NCI-H2227 (cell line): ENCODE measurements around the gene RETREG2.

Source experiments
- DNase-seq: peaks from one replicate; lab custom pipeline; 2025; ENCODE audit not compliant: unreplicated experiment; lab: John Stamatoyannopoulos, UW

The RETREG2 gene, protein sequence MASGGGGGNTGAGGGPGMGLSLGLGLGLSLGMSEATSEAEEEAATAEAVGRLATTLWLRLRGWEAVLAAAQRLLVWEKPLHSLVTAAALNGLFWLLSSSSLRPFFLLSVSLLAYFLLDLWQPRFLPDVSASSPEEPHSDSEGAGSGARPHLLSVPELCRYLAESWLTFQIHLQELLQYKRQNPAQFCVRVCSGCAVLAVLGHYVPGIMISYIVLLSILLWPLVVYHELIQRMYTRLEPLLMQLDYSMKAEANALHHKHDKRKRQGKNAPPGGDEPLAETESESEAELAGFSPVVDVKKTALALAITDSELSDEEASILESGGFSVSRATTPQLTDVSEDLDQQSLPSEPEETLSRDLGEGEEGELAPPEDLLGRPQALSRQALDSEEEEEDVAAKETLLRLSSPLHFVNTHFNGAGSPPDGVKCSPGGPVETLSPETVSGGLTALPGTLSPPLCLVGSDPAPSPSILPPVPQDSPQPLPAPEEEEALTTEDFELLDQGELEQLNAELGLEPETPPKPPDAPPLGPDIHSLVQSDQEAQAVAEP

DNA sequence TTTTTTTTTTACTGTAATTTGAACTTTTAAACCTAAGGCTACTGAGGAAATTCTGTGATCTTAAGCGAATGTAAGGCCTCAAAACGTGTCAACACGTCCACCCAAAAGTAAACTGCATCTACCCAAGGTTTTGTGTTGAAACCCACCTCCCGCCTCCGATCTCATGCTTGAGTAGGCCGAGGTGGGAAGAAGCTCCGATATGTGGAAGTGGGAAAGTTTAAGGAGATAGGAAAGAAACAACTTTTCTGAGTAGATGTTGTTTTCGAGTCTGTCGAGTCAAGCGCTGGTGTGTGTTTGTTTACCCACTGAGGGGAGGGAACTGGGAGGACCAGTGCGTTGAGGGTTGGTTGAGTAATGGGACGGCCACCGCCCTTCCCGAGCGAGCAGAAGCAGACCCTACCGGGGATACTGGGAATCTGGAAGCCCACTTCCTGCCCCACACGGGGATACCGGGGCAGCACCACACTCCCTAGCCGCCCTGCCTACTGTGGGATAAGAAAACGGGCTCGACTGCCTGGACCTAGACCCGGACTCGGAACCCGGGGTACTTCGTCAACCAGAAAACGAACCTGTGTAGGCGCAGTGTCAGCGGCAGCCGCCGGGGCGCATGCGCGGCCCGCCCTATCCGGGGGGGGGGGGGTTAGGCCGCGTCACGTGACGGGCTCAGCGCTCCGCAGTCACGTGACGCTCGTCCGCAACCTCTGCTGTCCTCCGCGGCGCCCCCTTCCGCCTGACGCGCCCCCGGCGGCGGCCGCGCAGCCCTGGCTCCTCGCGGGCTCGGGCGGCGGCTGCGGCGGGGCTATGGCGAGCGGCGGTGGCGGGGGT is at the start of gene RETREG2:
RETREG2 (plus strand) TSS at position 724 of the 825 bp plus-strand sequence; CDS start at position 802, 78 bp downstream.
- DNase-seq: peak; percentile 92

DNA sequence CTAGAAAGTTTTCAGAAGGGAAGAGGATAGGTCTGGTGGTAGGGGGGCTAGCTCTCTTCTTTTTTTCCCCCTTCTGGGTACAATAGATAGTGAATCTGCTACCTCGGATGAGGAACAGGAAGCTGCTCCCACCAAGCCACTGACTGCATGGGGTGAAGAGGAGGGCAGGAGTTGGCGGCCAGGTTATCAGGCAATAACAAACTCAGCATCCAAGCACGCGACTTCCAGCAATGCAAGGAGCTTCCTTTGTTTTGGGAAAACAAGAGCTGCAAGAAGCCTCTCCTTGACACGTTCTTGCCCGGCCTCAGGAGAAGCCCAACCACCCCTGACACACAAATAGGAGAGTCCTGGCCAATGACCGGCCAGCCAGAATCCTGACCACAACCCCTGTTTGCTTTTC is 49.7 kb upstream of the RETREG2 start:
- no peak for DNase-seq

DNA sequence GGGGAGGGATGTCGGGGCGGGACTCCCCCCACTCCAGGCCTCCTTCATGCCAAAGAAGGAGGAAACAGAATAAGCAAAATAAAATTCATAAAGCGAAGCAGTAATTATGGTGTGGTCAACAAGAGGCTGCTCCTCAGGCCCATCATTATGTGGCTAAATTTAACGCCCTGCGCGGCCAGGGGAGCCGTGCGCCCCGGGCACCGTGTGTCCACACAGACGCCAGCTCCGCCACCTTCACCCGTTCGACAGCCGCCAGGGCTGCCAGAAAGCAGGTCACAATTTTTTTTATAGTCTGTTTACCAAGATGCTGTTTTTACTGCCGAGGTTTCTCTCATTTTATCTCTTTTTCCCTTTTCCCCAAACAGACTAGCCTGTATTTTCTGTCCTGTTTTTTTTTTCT is 48.5 kb upstream of the RETREG2 start:
- DNase-seq: peak; percentile 27

DNA sequence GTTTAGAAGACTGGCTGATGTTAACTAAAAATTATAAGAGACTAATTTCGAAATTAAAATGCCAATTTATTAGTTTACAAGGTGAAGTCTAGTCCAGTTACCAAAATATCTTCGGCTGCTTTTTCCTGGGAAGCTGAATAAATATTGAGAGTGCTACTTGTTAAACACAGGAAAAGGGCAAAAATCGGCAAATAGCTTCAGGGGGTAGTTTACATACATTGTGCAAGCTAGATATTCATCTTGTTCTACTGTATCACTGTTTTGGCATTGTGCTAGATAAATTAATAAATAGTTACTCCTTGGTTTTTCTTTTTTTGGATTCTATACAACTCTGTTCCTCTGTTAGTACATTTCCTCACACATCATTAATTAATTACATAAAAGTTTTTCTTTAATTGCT is 46.7 kb upstream of the RETREG2 start:
- no peak for DNase-seq

DNA sequence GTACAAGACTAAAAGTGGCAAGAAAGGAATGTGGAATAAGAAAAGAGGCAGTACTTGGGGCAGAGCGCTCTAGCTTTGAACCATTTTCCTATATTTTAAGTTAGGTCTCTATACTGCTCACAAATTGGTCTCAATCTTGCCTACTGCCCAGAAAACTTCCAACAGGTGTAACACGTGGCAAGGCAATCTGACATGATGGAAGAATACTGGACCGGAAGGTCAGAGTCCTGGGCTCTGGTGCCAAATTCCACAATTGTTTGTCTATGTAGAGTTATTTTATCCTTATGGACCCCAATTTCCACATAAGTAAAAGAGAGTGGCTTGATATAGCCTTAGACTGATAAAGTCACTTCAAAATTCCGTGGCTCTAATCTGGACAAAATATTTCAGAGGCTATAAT is 46.3 kb upstream of the RETREG2 start:
- DNase-seq: no peak

DNA sequence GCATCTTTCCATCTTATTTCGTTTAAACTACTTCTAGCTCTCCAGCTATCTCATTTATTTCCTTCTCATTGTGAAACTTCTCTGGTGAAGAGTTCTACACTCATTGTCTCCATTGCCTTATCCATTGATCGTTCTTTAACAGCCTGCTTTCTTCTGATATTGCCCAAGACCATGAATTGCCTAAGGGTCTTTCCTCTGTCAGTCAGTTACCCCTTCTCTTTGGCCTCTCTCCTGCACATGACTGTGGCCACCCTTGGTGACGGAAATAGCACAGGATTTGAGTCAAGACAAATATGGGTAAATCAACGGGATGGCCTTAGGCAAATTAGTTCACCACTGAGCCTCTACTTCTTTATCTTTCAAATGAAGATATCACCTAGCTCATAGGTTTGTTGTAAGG is 44.1 kb upstream of the RETREG2 start:
- DNase-seq: no peak

DNA sequence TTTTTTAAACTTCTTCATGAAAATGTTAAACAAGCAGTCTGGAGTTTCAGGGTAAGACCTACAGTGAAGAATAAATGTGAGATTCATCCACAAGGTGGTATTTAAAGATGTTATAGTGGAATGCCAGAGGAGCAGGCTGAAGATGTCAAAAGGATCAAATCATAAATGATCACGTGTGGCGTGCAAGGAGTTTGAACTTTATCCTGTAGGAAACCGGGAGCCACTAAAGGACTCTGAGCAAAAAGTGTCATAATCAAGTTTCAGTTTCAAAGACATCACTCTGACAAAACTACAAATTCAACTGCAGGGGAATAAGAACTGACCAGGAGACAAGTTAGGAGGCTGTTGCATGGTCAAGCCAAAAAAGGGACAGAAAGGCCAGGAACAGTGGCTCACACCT is 37.4 kb upstream of the RETREG2 start:
- no peak for DNase-seq

DNA sequence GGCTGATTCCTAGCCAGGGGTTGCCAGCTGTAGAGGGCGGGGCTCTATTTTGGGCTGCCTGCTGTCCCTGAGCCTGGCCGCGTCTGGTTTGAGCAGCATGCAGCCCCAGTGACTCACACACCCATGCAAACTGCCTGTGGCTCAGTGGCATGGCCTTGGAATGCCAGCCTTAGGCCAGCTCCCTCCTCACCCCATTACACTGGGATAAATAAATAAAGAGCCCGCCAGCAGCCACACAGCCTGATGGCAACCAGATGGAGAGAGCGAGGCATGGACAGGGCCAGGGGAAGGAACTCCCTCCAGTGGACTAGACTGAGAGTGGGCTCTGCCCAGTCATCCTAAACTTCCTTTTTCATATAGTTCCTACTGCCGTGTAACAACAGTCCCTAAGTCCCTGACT is 35.7 kb upstream of the RETREG2 start:
- DNase-seq: no peak

DNA sequence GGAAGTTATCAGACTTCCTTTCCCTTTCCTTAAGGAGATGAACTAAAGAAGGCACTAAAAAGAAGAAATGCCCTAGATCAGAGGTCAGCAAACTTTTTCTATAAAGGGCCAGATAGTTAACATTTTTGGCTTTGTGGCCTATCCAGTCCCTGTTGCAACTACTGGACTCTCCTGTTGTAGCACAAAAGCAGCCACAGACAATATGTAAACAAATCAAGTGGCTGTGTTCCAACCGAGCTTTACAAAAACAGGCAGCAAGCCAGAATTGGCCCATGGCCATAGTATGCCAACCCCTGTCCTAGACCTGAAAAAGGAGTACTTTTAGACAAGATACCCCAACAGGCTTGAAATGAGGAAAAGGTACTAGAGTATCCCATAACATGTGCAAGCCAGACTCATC is 28.4 kb upstream of the RETREG2 start:
- DNase-seq: no peak

DNA sequence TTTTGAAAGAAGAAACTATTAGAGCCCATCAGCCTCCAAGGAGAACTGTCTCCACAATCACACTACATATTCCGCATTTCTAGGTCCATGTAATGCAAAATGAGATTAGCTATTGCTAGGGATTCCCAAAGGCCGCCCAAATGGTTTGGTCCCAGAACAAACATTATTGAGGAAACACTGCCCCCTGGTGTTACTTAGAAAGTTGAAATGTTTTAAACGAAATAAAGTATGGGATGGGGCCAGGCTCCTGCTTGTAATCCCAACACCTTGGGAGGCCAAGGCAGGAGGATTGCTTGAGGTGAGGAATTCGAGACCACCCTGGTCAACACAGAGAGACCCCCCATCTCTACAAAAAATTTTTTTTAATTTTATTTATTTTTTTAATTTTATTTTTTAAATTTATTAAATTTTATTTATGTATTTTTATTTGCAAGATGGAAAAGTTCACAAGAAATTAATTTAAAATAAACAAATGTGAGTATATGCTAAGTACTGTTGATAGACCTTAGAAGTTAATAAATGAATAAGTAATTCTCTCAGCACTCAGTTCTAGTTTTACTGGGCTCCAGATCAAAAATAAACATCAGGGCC is 22.9 kb upstream of the RETREG2 start:
- peak; percentile 87 for DNase-seq

DNA sequence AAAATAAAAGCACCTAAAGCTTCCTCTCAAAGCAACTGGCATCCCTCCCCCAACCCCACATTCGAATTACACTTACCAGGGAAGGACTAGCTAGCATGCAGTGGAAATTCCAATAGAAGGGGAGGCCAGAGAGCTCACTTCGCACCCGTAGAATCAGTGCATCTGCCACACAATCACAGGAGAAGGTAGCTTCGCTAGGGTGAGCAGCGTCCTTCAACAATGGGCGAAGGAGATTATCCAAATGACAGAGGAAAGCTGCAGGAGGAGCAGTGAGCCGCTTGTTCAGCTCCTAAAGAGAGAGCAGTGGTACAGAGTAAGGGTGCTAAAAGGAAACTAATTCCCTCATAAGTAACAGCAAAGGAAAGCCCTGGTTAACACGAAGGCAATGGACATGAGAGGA is 20.7 kb upstream of the RETREG2 start:
- DNase-seq: no peak

DNA sequence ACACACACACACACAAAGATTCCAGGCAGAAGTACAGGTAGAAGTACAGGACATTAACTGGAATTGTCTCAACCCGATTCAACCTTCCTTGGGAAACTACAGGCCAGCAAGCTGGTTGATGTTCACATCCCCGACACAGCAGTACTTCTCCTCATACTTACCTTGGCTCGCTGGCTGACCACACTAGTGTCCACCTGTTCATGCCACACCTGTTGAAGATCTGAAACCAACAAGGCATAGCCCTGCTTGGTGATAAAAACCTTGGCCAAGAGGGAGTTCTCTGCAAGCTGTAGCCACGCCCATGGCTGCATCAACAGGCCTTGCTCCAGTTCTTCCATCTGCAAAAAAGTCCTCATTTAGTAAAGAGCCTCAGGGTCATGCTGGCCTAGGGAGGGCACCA is 20.1 kb upstream of the RETREG2 start:
- DNase-seq: no peak

DNA sequence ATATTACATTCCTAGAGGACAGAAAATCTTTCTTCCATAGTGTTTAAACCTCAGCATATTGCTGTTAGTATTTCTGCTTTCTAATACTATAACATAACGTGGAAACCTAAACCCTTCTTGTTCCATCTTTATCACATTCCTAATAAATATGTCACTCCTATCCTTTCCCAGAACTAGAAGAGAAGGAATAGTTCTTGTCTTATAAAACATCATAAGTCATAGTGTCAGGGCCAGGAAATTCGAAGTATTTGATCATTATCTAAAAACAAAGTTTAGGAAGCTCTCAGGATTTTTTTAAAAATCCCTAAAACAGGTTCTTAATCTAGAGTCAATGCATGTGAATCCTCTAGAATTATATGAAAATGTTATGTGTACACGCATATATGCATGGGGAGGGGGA is 19.5 kb upstream of the RETREG2 start:
- DNase-seq: no peak

DNA sequence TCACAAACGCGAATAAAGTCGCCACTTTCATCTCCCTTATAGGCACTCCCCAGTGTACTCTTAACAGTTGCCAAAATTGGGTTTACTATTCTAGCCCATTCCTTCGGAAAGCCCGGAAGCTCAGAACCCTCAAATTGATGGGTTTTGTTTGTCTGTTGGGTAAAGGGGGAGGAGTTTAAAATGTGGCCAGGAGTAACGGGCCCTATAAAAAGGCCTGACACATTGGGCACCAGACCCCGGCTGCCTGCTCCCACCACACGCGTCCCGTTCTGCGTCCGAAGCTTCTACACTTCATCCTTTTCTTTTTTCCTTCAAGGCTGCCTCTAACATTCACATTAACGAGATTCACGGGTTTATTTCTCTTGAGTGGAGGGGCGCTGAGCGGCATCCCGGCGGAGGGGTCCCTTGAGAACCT is 18.3 kb upstream of the RETREG2 start:
- peak; percentile 67 for DNase-seq

DNA sequence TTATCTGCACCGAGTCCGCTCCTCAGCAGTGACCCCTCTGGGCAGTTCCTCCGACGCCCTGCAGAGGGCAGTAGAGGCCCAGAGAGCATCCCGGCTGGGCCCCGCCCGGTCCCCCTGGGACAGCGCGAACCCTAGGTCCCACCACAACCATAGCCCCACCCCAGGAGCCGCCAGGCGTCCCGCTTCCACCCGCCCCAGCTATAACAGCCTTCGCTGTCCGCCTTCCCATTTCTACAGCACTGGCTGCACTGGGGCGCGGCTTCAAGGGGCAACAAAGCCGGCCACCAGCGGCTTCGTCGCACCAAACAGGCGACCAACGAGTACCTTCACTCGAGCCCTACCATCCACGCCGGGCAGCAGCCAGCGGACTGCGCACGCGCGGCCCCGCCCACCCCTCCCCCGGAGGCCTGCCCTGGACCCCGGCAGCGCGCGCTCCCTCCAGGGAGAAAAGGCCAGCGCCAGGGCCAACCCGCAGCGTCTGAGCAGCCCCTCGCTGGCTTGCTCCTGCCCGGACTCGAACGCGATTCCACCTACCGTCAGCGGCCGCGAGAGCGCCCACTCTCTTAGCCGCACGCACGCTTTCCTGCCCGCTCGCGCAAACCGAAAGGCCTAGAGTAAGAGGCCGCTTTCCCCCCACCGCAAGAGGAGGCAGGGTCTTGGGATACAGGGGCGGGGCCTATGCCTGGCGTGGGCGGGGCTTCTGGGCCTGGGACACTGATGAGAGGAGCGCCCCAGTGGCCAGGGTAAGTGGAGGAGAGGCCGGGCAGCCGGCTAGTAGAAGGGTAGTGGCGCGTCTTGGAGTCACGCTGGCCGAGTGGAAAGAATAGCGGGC is 17.7 kb upstream of the RETREG2 start, which contains the start of gene NHEJ1:
NHEJ1 (minus strand) TSS at position 630 of the 832 bp plus-strand sequence. CDS start 2,453 bp downstream, outside the sequence.
- peak; percentile 94 for DNase-seq

DNA sequence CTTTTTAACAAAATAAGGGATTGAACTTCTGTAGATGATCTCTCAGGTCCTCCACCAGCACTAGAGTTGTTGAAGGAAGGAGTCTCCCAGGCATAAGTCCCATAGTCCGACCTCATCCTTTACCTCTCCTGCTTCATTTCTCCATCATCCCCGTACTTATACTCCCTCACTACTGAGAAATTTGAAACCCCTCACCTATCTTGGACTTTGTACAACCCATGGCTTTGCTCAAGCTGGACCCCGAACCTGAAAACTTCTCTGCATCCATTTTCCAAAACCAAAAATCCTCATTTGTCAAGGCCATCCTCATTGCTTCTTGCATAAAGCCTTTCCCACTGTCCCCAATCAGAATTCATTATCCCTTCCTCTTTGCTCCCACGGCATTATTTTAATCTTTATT is 17.0 kb upstream of the RETREG2 start:
- DNase-seq: no peak

DNA sequence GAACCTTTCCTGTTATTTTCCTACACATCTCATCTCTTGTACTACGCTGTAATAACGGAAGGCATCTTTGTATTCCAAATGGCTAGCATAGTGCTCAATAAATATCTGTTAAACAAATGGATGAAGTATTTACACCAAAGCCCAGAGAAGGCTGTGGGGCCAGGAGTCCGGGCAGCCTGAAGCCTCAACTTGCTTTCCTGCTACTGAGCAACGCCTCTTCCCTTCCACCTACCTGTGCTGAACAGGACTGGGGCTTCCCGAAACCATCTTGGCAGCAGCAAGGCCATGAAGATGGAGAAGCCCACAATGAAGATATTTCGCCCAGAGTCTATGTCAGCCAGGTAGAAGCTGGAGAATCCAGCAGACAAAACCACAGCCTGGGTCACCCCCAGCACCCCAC is 14.9 kb upstream of the RETREG2 start:
- DNase-seq: no peak

DNA sequence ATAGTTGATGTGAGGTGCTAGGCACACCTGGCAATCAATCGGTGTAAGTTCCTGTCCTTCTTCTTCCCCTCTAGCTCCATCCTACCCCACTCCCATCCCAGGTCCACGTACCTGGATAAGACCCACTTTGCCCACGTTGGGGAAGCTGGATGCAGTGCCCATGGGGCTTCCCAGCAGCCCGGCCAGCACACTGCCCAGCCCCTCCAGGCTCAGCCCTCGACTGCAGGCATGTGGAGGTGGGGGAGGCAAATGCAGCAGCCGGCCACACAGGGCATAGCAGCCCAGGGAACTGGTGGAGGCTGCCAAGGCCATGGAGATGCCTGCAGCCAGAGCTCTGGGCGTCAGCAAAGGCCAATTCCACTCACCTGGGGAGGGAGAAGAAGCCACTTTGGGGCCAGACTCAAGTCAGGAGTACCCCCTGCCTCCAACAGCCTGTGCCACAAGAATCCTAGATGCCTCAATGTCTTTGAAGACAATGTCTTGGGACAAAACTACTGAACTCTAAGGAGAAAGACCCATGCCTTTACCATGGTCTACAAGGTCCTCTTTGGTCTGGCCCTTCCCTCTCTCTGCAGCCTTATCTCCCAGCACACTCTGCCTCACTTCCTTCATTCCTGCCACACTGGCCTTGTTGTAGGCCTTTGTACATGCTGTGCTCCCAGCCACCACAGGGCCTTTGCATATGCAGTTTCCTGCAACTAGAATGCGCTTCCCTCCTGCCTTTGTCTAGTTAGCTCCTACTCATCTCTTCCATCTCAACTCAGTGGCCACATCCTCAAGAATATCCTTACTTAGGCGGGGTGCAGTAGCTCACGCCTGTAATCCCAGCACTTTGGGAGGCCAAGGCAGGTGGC is 12.8 kb upstream of the RETREG2 start:
- no peak for DNase-seq

DNA sequence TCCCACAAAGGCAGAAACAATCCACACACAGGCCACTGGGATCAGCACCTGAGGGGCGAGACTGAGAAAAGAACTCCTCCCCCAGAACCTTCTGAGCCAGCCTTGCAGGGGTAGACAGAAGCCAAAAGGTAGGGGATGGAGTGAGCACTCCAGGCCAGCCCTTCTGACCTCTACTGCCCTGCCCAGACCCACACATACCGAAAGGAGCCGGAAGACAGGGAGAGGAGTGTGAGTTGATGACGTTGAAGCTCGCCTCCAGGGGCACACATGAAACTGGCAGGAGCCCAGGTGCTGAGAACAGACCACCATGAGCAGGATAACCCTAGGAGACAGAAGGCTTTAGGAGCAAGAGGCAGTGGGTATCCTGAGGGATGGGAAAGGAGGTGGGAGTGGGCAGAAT is 10.1 kb upstream of the RETREG2 start:
- DNase-seq: no peak

DNA sequence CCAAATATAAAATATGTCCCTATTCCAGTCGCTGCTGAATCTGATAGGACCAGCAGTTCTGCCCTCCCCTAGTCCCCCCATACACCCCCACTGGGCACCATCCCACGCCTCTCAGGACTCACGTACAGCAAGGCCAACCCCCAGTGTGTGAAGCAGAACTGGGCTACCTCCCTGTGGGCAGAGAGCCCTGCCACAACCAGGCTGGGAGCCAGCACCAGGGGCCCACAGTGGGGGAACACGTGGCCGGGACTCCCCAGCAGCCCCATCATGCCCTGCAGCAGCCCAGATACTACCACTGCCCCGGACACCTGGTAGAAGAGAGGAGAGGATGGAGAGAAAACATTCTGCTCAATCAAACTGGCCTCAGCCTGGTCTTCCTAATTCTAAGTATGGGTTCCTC is 9.5 kb upstream of the RETREG2 start:
- DNase-seq: no peak
